IPS-15b (cell line): Measurements from ENCODE around the gene UHRF2.
A peak's percentile ranks its signal among the peaks of the same experiment; 100 is the strongest.
"Not testable (repeated sequence)": the region's sequence is repeated elsewhere in the genome, so short reads cannot be mapped to it uniquely, and the experiment has no call there.

ENCODE experiments used
- H3K27me3 ChIP-seq: one replicate; pipeline ENCODE4 v1.6.1; 2013; ENCODE audit warnings: low read length; ENCODE audit not compliant: control insufficient read depth, insufficient read depth
- H3K36me3 ChIP-seq: one replicate; pipeline ENCODE4 v1.6.1; 2013; ENCODE audit warnings: low read length; ENCODE audit not compliant: control insufficient read depth, insufficient read depth
- H3K4me1 ChIP-seq: one replicate; pipeline ENCODE4 v1.6.1; 2013; ENCODE audit warnings: mild to moderate bottlenecking, low read length; ENCODE audit not compliant: control insufficient read depth, insufficient read depth
- H3K4me3 ChIP-seq: one replicate; pipeline ENCODE4 v1.5.1; 2013; ENCODE audit warnings: low read depth, low read length
- H3K9ac ChIP-seq: one replicate; pipeline ENCODE4 v1.6.1; 2013; ENCODE audit warnings: low read depth, mild to moderate bottlenecking, low read length
- H3K9me3 ChIP-seq: one replicate; pipeline ENCODE4 v1.6.1; 2013; ENCODE audit warnings: mild to moderate bottlenecking, low read length; ENCODE audit not compliant: control insufficient read depth, insufficient read depth

Gene UHRF2

GRCh38 chr9:6431038-6431437 lies 18.0 kb downstream of the UHRF2 start:
- Histone ChIP-seq H3K36me3 (no peaks in the 10 kb centered on the region), H3K27me3 (no peaks in the 10 kb centered on the region), H3K9ac (peak overlapping the region; percentile 13), H3K9me3 (no peaks in the 10 kb centered on the region), H3K4me1 (no peaks in the 10 kb centered on the region), H3K4me3 (no peak overlapping the region)

DNA sequence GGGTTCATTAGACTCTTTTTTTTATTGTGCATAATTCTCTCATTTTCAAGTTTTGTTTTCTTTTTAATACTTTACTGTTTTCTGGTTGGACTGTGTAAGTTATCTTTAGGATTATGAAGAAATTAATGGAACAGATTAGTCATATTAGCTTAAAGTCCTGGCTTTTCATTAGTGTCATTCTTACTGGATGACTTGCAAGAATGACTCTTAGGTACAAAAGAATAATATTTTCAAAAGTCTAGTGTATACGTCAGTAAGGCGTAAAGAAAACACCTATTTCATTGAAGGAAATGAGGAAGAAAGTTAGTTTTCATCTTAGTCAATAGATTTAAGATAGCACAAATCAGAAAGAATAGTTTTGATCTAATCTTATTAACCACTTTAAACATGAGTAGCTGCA lies 20.4 kb downstream of the UHRF2 start:
- Histone ChIP-seq H3K9ac (no peak overlapping the region), H3K9me3 (no peaks in the 10 kb centered on the region), H3K36me3 (no peaks in the 10 kb centered on the region), H3K4me1 (no peaks in the 10 kb centered on the region), H3K4me3 (no peak overlapping the region), H3K27me3 (no peaks in the 10 kb centered on the region)

DNA sequence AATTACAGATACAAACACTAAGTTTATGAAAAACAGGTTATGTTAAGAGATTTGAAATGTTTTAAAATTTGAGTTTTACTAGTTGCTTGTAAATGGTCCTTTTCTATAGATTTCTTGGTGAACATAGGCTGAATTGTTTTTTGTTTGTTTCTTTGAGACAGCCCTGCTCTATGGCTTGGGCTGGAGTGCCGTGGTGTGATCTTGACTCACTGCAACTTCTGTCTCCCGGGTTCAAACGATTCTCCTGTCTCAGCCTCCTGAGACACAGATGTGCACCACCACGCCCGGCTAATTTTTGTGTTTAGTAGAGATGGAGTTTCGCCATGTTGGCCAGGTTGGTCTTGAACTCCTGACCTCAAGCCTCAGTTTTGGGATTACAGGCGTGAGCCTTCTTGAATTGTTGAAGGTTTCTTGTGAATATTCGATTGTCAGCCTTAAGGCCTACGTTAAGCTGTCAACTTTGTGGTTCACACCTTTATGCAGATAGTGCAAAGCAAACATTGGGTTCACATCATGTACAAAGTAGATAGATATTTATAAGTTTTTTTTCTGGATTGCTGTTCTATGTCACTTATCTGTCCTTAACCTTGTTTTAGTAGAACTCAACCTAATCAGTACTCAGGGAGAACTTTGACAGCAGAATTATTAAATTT lies 26.2 kb downstream of the UHRF2 start:
- H3K9ac ChIP-seq, result no peak overlapping the region
- H3K27me3 ChIP-seq, result no peaks in the 10 kb centered on the region
- no peaks in the 10 kb centered on the region for H3K9me3 ChIP-seq
- peaks cover 2% of the 10 kb centered on the region for H3K36me3 ChIP-seq
- H3K4me3 ChIP-seq, result no peak overlapping the region
- peaks cover 2% of the 10 kb centered on the region for H3K4me1 ChIP-seq

GRCh38 chr9:6440405-6440804 lies 27.4 kb downstream of the UHRF2 start:
- peaks cover 2% of the 10 kb centered on the region for H3K36me3 ChIP-seq
- H3K9ac ChIP-seq, result no peak overlapping the region
- H3K4me1 ChIP-seq, result peaks cover 2% of the 10 kb centered on the region
- no peaks in the 10 kb centered on the region for H3K9me3 ChIP-seq
- no peak overlapping the region for H3K4me3 ChIP-seq
- H3K27me3 ChIP-seq, result no peaks in the 10 kb centered on the region

DNA sequence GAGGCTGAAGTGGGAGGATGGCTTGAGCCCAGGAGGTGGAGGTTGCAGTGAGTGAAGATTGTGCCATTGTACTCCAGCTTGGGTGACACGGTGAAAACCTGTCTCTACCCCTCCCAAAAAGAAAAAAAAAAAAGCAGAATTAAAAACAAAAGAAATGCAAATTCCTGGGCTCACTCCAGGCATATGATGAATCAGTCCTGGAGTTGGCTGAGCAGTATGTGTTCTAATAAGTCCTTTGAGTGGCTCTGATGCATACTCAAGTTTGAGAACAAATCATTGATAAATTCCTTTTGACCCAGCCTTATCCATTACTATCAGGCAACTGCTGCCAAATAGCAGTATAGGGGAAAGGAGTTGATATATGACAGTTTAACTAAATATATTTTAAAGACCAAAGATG lies 28.3 kb downstream of the UHRF2 start:
- no peak overlapping the region for H3K4me3 ChIP-seq
- no peaks in the 10 kb centered on the region for H3K27me3 ChIP-seq
- no peak overlapping the region for H3K9ac ChIP-seq
- H3K9me3 ChIP-seq, result no peaks in the 10 kb centered on the region
- peaks cover 2% of the 10 kb centered on the region for H3K36me3 ChIP-seq
- H3K4me1 ChIP-seq, result peaks cover 2% of the 10 kb centered on the region

DNA sequence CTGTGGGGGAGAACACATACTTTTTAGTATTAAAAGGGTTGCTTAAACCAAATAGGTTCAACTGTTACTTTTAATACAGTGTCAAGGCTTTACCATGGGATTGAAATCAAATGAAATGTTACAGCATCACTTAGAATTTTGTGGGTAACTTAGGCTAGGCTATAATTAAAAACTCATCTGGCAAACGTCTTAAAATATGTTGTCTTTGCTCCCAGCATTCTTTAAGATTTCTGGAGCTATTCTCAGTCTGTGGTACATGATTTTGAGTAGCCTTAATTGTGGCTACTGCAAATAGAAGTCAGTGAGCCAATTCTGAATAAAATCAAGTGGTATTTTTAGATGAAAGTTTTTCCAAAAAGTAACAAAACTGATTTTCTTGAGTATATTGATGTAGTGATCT lies 30.7 kb downstream of the UHRF2 start:
- no peaks in the 10 kb centered on the region for H3K9me3 ChIP-seq
- H3K27me3 ChIP-seq, result no peaks in the 10 kb centered on the region
- H3K4me3 ChIP-seq, result no peak overlapping the region
- H3K4me1 ChIP-seq, result peaks cover 2% of the 10 kb centered on the region
- H3K36me3 ChIP-seq, result peaks cover 2% of the 10 kb centered on the region
- no peak overlapping the region for H3K9ac ChIP-seq

DNA sequence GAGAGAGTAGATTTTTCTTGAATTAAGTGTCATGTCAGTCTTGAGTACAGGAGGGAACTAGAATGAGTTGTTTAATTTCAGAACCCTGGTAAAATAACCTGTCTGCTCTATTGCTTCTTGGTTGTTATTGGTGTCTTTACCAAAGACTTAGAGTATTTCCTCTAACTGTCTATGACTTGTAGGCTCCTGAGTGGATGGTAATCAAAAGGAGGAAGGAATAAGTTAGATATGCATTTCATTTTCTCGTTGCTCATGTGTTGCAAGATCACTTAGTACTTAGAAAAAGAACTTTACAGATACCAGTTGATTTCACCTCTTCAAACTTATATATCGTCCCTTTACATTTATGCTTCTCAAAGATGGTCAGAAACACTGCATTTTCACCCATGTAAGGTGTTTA lies 31.1 kb downstream of the UHRF2 start:
- no peaks in the 10 kb centered on the region for H3K27me3 ChIP-seq
- no peak overlapping the region for H3K9ac ChIP-seq
- H3K36me3 ChIP-seq, result peaks cover 2% of the 10 kb centered on the region

DNA sequence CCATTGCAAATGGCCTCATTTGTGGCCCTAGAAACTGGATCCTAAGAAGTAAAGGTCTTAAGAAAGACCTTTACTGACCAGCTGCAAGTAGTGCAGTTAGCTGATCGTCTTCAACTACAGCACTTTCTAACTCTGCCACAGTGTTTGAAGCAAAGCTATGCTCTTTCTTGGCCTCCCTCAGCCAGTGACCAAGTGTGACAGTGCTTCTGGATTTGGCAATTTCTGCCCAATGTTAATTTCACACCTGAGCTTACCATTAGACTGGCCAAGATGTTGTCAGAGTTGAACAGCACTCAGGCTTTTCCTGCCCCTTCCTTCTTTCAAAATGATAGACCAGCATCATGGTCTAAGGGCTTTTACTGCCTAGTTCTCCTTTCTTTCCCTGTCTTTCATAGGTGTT lies 36.1 kb downstream of the UHRF2 start:
- H3K4me3 ChIP-seq, result no peak overlapping the region
- H3K9ac ChIP-seq, result no peak overlapping the region
- no peaks in the 10 kb centered on the region for H3K9me3 ChIP-seq
- H3K36me3 ChIP-seq, result no peaks in the 10 kb centered on the region
- peaks cover 5% of the 10 kb centered on the region for H3K4me1 ChIP-seq
- H3K27me3 ChIP-seq, result no peaks in the 10 kb centered on the region

More for the DNA sequence above, 31.1 kb downstream of the UHRF2 start:
- Histone ChIP-seq H3K4me3 (no peak overlapping the region), H3K9me3 (no peaks in the 10 kb centered on the region), H3K4me1 (peaks cover 7% of the 10 kb centered on the region)

- Histone ChIP-seq H3K9me3 (no peaks in the 10 kb centered on the region), H3K4me3 (no peak overlapping the region), H3K27me3 (no peaks in the 10 kb centered on the region), H3K9ac (no peak overlapping the region), H3K4me1 (peaks cover 5% of the 10 kb centered on the region), H3K36me3 (no peaks in the 10 kb centered on the region)
These were observed 36.6 kb downstream of the UHRF2 start for GRCh38 chr9:6449645-6450044.

DNA sequence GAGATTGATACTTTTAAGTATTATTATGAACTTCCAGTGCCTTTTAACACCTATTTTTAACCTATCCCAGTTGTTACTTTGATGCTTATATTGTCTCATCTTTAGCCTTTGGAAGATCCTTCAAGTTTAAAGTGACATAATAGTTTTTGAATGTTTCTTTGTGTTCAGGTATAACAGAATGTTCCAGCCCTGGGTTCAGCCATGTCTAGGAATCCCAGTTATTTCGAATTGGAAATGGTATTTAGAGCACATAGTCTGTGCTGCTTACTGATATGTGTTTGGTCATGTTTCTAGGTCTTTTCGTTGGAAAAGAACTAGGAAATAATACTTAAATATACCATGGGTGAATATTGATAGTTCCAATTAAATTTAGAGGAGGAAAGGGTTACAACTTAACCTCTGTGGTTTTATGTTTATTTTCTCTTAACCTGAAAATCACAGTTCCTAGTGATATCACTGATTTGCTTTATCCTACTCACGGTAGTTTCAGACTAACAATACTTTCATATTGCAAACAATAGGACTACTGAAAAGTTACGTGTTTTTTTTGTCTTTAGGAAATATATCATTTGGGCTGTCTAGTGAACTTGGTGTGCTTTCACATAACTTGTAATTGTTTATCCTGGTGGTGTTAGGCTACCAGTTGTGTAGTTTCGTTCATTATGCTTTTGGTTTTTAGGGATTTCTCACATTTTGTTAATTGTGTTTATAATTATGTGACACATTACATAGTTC lies 37.8 kb downstream of the UHRF2 start:
- H3K27me3 ChIP-seq, result no peaks in the 10 kb centered on the region
- H3K4me1 ChIP-seq, result peaks cover 5% of the 10 kb centered on the region
- no peaks in the 10 kb centered on the region for H3K9me3 ChIP-seq
- no peaks in the 10 kb centered on the region for H3K36me3 ChIP-seq
- no peak overlapping the region for H3K9ac ChIP-seq
- H3K4me3 ChIP-seq, result no peak overlapping the region

DNA sequence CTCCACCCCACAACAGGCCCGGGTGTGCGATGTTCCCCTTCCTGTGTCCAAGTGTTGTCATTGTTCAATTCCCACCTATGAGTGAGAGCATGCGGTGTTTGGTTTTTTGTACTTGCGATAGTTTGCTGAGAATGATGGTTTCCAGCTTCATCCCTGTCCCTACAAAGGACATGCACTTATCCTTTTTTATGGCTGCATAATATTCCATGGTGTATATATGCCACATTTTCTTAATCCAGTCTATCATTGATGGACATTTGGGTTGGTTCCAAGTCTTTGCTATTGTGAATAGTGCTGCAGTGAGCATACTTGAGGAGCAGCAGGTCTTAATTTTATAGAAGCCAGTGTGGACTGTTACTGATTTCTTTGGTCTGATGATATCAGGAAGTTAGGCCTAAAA lies 42.3 kb downstream of the UHRF2 start:
- not testable (repeated sequence) for H3K27me3 ChIP-seq, H3K36me3 ChIP-seq, H3K9ac ChIP-seq, H3K9me3 ChIP-seq, H3K4me1 ChIP-seq, H3K4me3 ChIP-seq

DNA sequence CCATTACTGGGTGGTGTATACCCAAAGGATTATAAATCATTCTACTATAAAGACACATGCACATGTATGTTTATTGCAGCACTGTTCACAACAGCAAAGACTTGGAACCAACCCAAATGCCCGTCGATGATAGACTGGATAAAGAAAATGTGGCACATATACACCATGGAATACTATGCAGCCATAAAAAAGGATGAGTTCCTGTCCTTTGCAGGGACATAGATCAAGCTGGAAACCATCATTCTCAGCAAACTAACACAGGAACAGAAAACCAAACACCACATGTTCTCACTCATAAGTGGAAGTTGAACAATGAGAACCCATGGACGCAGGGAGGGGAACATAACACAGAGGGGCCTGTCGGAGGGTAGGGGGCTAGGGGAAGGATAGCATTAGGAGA lies 45.7 kb downstream of the UHRF2 start:
- H3K9ac ChIP-seq, H3K36me3 ChIP-seq, H3K27me3 ChIP-seq, H3K4me3 ChIP-seq, H3K9me3 ChIP-seq, H3K4me1 ChIP-seq: not testable (repeated sequence)
